Fibroblast of the aortic adventitia (primary cell): ENCODE measurements around the gene ULK4. TPM values are rescaled to one million over a fixed set of nuclear protein-coding genes. Genes with fewer than 3 reads are reported as not detected.

Experiments
- DNase-seq: peaks from one replicate; pipeline ENCODE4 v3.0.0-alpha.2; 2010; ENCODE audit warnings: low read depth
- H3K4me3 ChIP-seq: 2 replicates; pipeline ENCODE4 v1.5.1; 2011; ENCODE audit warnings: low read depth, mild to moderate bottlenecking, control low read depth, low read length, moderate library complexity
- total RNA-seq: library from RNA; depleted of rRNA; stranded (reverse); fragments of >200 nt; gene quantifications from 2 replicates; pipeline ENCODE4 v1.2.3, GENCODE V29; 2012; ENCODE audit warnings: low replicate concordance
- TF ChIP-seq, protein P1 (sequence below): IDR thresholded peaks from 2 replicates; pipeline ENCODE4 v1.5.1; 2011; ENCODE audit warnings: mild to moderate bottlenecking, low read length, control low read depth, inconsistent platforms; ENCODE audit not compliant: insufficient read depth

The ULK4 gene
- total RNA-seq, 1 donor, result 16.1 TPM

DNA sequence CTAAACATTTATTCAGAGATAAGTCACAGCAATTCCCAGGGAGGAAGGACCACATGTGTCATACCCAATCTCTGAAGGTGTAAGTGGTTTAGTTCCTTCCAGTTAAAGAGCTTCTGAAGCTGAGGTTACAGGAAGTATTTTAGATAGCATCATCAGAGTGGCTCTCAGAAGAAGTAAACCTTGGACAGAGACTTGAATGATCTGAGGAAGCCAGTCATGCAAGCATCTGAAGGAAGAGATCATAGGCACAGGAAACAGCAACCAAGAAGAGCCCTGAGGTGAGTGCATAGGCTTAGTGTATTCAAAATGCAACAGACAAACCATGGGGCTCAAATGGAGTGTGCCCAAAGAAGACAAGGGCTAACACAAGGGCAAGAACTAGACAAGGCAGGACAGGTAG is 210.3 kb downstream of the ULK4 start:
- TF ChIP-seq, protein P1, sequence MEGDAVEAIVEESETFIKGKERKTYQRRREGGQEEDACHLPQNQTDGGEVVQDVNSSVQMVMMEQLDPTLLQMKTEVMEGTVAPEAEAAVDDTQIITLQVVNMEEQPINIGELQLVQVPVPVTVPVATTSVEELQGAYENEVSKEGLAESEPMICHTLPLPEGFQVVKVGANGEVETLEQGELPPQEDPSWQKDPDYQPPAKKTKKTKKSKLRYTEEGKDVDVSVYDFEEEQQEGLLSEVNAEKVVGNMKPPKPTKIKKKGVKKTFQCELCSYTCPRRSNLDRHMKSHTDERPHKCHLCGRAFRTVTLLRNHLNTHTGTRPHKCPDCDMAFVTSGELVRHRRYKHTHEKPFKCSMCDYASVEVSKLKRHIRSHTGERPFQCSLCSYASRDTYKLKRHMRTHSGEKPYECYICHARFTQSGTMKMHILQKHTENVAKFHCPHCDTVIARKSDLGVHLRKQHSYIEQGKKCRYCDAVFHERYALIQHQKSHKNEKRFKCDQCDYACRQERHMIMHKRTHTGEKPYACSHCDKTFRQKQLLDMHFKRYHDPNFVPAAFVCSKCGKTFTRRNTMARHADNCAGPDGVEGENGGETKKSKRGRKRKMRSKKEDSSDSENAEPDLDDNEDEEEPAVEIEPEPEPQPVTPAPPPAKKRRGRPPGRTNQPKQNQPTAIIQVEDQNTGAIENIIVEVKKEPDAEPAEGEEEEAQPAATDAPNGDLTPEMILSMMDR, result no peak
- no peak for DNase-seq

DNA sequence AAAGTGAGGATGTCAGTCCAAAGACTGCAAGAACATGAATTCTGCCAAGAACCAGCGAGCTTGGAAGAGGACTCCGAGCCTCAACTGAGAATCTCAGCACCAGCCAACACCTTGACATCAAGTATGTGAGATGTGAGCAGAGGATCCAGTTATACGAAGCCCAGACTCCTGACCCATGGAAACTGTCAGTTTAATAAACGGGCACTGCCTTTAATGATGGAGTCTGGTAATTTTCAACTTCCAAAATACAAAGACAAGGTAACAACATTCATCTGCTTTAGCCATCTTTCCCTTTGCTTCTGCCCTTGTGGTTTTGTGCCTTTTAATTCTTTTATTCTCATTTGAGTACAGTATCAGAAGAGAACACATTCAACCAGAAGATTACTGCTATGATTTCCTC is 211.9 kb downstream of the ULK4 start:
- DNase-seq, result no peak
- TF ChIP-seq, protein P1, result no peak
- H3K4me3 ChIP-seq, result no peak overlapping the region

More for the DNA sequence above, 210.3 kb downstream of the ULK4 start:
- H3K4me3 ChIP-seq, result no peak overlapping the region

DNA sequence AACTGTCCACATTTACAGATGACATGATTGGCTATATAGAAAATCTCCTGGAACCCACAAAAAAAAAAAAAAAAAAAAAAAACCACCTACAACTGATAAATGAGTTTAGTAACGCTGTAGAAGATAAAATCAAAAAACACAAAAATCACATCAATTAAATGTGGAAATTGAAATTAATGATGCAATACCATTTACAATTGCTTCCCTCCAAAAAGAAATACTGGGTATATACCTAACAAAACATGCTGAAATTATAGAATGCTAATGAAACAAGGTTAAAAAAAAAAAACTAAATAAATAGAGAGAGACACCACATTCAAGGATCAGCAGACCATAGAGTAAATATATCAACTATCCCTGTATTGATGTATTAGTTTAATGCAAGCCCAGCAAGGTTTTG is 215.7 kb downstream of the ULK4 start:
- TF ChIP-seq, protein P1, result no peak
- H3K4me3 ChIP-seq, result no peak overlapping the region
- no peak for DNase-seq

DNA sequence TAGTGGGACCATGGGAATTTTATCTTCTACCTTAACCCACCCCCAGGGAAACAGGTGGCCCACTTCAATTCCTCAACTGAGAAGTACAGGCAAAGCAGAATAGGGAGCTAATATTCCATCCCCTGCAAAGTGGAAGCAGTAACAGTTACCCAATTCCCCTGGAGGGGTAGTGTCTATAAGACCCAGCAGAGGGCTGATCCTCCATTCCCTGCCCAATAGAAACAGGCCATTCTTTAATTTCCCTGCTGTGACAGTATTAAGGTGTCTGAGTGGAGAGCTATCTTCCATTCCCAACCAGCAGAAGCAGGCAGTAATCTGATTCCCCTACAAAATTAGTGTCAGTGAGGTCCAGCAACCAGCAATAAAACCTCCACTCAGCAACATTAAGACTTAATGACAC is 219.8 kb downstream of the ULK4 start:
- H3K4me3 ChIP-seq, result no peak overlapping the region
- TF ChIP-seq, protein P1, result no peak
- no peak for DNase-seq

DNA sequence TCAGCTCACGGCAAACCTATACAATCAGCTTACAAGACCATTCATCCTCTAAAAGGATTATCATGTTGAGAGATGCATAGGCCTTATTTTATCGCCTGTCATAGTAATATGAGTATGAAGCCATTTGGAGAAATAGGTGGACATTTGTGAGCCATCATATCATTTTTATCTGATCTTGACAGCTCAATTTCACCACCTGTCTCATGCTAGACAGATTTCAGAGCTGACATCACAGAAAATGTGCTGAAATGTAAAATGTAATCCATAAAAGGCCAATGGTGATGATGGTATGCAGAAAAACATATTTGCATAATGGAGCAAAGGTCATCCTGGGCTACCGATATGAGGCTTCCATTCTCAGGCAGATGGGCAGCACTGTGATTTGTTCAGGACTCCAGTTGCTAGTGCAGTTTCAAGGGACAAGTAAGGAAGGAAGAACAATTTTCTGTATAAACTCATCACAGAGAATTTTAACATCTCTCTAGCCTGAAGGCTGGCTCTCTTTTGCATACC is 221.5 kb downstream of the ULK4 start:
- TF ChIP-seq, protein P1, result no peak
- no peak for DNase-seq
- no peak overlapping the region for H3K4me3 ChIP-seq

DNA sequence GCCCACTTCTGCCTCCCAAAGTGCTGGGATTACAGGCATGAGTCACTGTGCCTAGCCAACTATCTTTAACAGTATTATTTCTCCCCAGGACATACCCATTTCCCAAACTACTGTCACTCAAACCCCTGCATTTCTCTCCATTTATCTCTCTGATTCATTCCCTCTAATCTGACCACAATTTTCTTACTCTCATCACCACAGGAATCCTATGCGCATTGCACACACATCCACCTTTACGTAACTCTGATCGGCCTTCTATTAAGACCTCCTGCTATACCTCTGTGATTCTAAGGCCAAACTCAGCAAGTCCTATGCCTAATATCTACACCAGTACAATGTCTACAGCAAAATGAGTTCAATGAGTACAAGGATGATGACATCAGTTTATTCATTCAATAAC is 235.0 kb downstream of the ULK4 start:
- H3K4me3 ChIP-seq, result no peak overlapping the region
- TF ChIP-seq, protein P1, result no peak
- no peak for DNase-seq

DNA sequence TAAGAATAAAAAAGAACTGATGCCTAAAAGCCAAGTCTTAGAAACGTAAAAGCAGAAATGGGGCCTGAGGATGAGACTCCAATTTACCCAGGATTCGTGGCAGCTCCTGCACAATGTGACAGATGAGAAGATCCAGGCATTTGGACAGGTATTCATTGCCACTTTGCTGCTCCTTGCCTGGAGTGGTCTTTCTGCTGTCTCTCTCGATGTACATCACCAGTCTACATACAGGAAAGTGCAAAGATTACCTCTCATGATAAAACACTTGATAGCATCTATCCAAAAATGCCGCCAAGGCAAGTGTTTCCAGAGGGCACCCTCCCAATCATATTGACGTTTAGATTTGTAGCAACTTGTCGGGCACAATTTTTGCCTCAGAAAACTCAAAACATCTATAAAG is 244.3 kb downstream of the ULK4 start:
- H3K4me3 ChIP-seq, result no peak overlapping the region
- TF ChIP-seq, protein P1, result no peak
- no peak for DNase-seq
